HG02642 (cell line): Measurements from ENCODE around the gene NOS1AP.

Source experiments
- ATAC-seq: cut with Tn5 transposase; IDR thresholded peaks from one replicate; pipeline ENCODE4 v1.9.1; 2021; ENCODE audit warnings: mild to moderate bottlenecking; ENCODE audit not compliant: unreplicated experiment, poor library complexity

The NOS1AP gene

GRCh38 chr1:162388083-162388594, 318.6 kb downstream of the NOS1AP start:
- ATAC-seq: no peak

DNA sequence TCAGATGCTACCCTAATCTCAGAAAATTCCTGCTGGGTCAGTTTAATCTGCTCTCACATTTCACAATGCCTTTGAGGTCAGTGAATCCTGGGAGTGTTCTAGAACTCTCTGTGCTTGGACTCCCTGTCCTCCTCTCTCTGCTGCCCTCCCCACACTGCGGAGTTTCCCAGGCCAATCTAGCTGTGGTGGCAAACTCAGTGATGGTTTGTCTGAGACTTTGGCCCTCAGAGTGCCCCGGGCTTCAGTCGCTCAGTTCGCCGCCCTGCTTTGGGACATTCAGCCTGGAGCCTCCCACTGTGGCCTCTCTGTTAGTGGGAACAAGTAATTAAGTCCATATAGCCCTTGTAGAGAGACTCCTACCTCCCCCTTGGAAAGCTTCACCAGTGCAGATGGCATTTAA, 319.1 kb downstream of the NOS1AP start:
- ATAC-seq: no peak

- no peak for ATAC-seq
Measured at GRCh38 chr1:162389021-162389818, 319.7 kb downstream of the NOS1AP start.

DNA sequence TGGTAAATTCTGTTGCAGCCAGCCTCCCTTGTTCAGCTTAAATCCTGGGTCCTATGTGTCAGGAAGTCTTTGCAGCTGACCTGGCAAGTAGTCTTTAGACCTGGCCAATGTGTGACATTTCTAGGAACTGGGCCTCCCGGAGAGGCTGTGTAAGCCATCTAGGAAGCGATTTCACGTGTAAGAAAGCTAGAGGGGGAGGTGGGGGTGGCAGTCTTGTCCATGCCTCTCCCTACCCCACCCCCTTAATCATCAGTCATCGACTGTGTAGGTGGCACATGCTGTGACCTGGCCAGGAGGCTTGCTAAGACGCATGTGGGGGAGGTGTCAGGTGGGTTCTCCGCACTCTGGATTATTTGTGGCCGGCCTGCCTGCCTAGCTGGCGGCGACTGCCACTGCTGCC, 320.5 kb downstream of the NOS1AP start:
- no peak for ATAC-seq

DNA sequence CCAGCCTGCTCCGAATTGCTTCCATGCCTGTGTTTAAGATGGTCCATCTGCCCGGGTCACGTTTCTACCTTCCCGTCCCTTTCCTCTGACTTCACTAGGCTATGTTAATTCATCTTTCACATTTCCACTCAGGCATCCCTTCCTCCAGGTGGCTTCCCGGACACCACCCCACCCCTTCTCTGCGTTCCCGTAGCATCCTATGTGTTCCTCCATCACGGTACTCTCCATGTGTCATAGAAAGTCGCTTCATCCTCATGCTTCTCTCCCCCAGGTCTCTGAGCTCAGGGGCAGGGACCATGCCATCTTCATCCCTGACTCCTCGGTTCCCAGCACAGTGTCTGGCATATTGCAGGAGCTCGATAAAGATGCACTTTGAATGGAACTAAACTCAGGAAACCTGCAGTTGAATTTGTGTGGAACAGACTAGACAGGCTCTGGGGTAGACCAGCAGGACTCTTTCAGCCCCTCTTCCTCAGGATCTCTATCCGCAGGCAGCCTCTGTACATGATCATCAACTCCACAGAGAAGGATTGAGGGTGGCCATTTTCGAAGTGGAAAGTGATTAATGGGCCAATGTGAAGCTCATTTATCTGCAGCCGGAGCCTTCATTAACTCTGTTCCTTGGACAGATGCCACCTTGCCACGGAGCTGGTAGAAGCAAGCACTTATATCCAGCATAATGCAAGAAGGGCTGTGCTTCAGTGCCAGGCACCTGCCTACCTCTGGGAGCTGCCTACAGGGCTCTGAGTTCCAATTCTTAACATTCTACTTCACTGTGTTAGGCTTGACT, 321.1 kb downstream of the NOS1AP start:
- no peak for ATAC-seq

GRCh38 chr1:162391790-162392563, 322.5 kb downstream of the NOS1AP start:
- ATAC-seq: no peak

GRCh38 chr1:162396201-162396906, 326.9 kb downstream of the NOS1AP start:
- ATAC-seq: no peak

- no peak for ATAC-seq
Measured at GRCh38 chr1:162397039-162397448, 327.6 kb downstream of the NOS1AP start.

GRCh38 chr1:162397943-162398560, 328.6 kb downstream of the NOS1AP start:
- no peak for ATAC-seq

DNA sequence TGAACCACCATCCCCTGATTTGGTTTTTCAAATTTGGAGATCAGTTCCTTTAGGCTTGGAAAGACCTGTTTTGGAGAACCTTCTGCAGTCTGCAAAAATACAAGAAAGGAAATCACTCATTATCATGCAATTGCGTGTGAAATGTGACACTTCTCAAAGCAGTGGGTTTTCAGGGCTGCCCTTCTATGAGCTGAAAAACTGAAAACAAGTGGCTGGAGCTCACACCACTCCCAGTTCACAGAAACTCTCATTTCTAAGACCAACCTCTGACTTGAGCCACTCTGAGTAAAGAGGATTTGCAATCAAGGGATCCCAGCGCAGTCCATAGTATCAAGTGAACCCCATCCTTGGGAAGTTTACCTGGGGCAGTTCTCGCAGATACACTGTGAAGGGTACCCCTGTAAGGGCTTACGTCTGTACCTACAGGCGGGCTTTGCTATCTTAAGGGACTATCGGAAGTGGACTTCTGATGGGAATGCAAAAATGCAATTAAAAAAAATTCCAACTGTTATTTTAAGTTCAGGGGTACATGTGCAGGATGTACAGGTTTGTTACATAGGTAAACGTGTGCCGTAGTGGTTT, 329.6 kb downstream of the NOS1AP start:
- ATAC-seq: no peak

GRCh38 chr1:162400790-162401355, 331.4 kb downstream of the NOS1AP start:
- no peak for ATAC-seq

- ATAC-seq: no peak
Measured at GRCh38 chr1:162404550-162405160, 335.2 kb downstream of the NOS1AP start.

- no peak for ATAC-seq
Measured at GRCh38 chr1:162405800-162406199, 336.3 kb downstream of the NOS1AP start.

DNA sequence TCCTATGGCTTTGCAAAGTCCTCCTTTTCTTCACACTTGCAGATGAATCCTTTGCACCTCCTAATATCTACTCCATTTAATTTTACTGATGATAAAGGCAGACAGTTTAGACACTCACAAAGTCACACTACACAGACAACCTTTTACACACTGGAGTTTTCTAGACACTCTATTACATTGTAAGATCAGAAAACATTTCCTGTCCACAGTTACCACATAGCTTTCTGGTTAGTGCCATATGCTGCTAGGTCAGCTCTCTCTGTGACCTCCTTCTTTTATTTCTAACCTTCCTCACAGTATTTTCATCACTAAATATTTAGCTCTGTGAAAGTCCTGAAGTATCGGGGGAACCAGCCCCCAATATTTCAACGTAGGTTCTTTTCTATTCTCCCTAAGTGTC, 337.3 kb downstream of the NOS1AP start:
- ATAC-seq: no peak

- no peak for ATAC-seq
Measured at GRCh38 chr1:162407539-162407938, 338.0 kb downstream of the NOS1AP start.

DNA sequence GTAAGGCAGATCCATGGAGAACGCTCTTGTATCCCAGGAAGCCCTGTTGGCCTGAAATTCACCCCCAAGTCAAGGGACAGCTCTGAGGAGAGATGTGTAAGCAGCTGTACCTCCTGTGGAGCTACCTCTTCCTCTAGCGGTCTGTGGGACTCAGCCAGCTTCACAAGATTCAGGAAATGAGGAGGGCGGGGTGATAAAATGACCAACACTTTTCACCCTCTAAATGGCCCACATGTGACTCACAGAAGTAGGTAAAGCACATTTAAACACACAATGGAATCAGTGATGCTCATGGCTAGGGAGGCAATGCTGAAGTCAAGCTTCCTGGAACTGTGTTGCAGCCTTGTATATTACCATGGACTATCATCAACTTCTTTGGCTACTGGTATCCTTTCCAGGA, 342.5 kb downstream of the NOS1AP start, which contains the start of gene SH2D1B:
Gene SH2D1B (minus strand): TSS at position 135 of the 400 bp plus-strand sequence. CDS start 120 bp downstream, at position 15.
- ATAC-seq: no peak

DNA sequence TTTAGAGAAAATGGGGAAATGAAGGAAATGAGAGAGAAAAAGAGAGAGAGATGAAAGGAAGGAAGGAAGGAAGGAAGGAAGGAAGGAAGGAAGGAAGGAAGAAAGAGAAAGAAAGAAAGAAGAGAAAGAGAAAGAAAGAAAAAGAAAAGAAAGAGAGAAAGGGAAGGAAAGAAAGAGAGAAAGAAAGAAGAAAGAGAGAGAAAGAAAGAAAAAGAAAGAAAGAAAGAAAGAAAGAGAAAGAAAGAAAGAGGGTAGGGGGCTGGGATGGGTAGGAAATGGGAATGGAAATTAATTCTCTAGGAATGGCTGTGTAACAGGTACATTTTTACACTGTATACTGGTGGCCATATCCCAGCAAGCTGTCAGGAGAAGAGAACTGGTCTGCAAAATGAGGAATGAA, 346.7 kb downstream of the NOS1AP start:
- ATAC-seq: no peak

DNA sequence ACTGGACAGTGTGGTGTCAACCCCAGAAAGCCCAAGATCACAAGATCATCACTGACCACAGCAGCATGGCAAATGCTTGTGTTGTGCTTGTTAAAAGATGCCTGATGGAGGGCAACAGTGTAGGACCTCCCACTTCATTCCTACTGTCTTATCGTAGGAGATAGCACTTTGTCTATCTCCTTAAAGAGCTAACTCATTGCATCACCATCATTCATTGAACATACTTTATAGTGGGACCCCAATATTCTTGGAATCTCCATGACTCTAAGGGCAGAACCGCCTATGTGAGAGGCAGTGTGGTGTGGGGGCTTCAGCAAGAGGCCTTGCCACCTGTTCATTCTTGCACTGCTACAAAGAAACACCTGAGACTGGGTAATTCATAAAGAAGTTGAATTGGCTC, 347.4 kb downstream of the NOS1AP start:
- no peak for ATAC-seq
